GM10266 (cell line): ENCODE results near the gene MEGF11.
A peak's percentile ranks its signal among the peaks of the same experiment; 100 is the strongest.

ENCODE experiments used
- DNase-seq: peaks from one replicate; pipeline ENCODE4 v3.0.0; 2012; ENCODE audit errors: extremely low spot score
- CTCF ChIP-seq: IDR thresholded peaks from 2 replicates; pipeline ENCODE4 v1.5.1; 2012; ENCODE audit warnings: mild to moderate bottlenecking, low read depth; ENCODE audit not compliant: control insufficient read depth, insufficient read depth; ENCODE audit errors: missing control alignments

MEGF11 gene

GRCh38 chr15:66253418-66254088, at the start of gene MEGF11:
MEGF11 (minus strand) TSS chr15:66253750; CDS start chr15:66128403, 125,347 bp downstream.
- no peak for TF ChIP-seq CTCF
- DNase-seq = peak; percentile 47

- no peak for TF ChIP-seq CTCF
- DNase-seq = no peak
Measured at GRCh38 chr15:66302489-66303278, 49.1 kb upstream of the MEGF11 start.

- no peak for DNase-seq
Measured at GRCh38 chr15:66298803-66299251, 45.3 kb upstream of the MEGF11 start.

GRCh38 chr15:66296186-66296585, 42.6 kb upstream of the MEGF11 start:
- TF ChIP-seq CTCF = no peak

More at GRCh38 chr15:66298803-66299251, 45.3 kb upstream of the MEGF11 start:
- TF ChIP-seq CTCF = no peak

GRCh38 chr15:66294932-66295235, 41.3 kb upstream of the MEGF11 start:
- peak; percentile 19 for DNase-seq
- TF ChIP-seq CTCF = no peak

More at GRCh38 chr15:66296186-66296585, 42.6 kb upstream of the MEGF11 start:
- DNase-seq = no peak

GRCh38 chr15:66294157-66294931, 40.8 kb upstream of the MEGF11 start:
- peak; percentile 19 for DNase-seq
- no peak for TF ChIP-seq CTCF
